Activated naive CD4-positive, alpha-beta T cell treated with anti-CD3 and anti-CD28 coated beads, Interleukin-2, amount 50 U/mL, for 16 hours (primary cell): ENCODE measurements around the gene HSD11B1.
"Not testable (repeated sequence)": the region's sequence is repeated elsewhere in the genome, so short reads cannot be mapped to it uniquely, and the experiment has no call there.

Source experiments
- DNase-seq: peaks from one replicate; pipeline ENCODE4 v3.0.0-alpha.2; 2020

The HSD11B1 gene

GRCh38 chr1:209692296-209692695 lies 12.3 kb upstream of the HSD11B1 start:
- no peak for DNase-seq

GRCh38 chr1:209692745-209693504 lies 11.7 kb upstream of the HSD11B1 start:
- peak; percentile 72 for DNase-seq

- DNase-seq = no peak
These were observed 8.0 kb upstream of the HSD11B1 start for GRCh38 chr1:209696673-209697072.

GRCh38 chr1:209697126-209697525 lies 7.5 kb upstream of the HSD11B1 start:
- no peak for DNase-seq

- not testable (repeated sequence) for DNase-seq
These were observed 4.0 kb upstream of the HSD11B1 start for GRCh38 chr1:209700686-209701085.

- DNase-seq = no peak
These were observed 1.8 kb upstream of the HSD11B1 start for GRCh38 chr1:209702832-209703231.

- DNase-seq = no peak
These were observed 677 bp upstream of the HSD11B1 start for GRCh38 chr1:209703834-209704504.

GRCh38 chr1:209705033-209705598 lies 470 bp downstream of the HSD11B1 start:
- no peak for DNase-seq

- no peak for DNase-seq
These were observed 2.0 kb downstream of the HSD11B1 start for GRCh38 chr1:209706622-209707021.

- no peak for DNase-seq
These were observed 2.7 kb downstream of the HSD11B1 start for GRCh38 chr1:209707308-209707707.

GRCh38 chr1:209708297-209708696 lies 3.7 kb downstream of the HSD11B1 start:
- no peak for DNase-seq

GRCh38 chr1:209710093-209710492 lies 5.4 kb downstream of the HSD11B1 start:
- no peak for DNase-seq

GRCh38 chr1:209710847-209711246 lies 6.2 kb downstream of the HSD11B1 start:
- no peak for DNase-seq

- no peak for DNase-seq
These were observed 9.7 kb downstream of the HSD11B1 start for GRCh38 chr1:209714338-209714737.

- DNase-seq = no peak
These were observed 10.7 kb downstream of the HSD11B1 start for GRCh38 chr1:209715314-209715713.

- no peak for DNase-seq
These were observed 13.2 kb downstream of the HSD11B1 start for GRCh38 chr1:209717818-209718217.

GRCh38 chr1:209720326-209720725 lies 15.7 kb downstream of the HSD11B1 start:
- DNase-seq = no peak

GRCh38 chr1:209720826-209721225 lies 16.2 kb downstream of the HSD11B1 start:
- DNase-seq = no peak

GRCh38 chr1:209721323-209721722 lies 16.7 kb downstream of the HSD11B1 start:
- no peak for DNase-seq

- DNase-seq = no peak
These were observed 18.6 kb downstream of the HSD11B1 start for GRCh38 chr1:209723265-209723664.

- peak; percentile 50 for DNase-seq
These were observed 19.4 kb downstream of the HSD11B1 start for GRCh38 chr1:209723756-209724693.

- DNase-seq = no peak
These were observed 22.6 kb downstream of the HSD11B1 start for GRCh38 chr1:209727286-209727685.

- DNase-seq = no peak
These were observed 23.1 kb downstream of the HSD11B1 start for GRCh38 chr1:209727785-209728184.
